Upper lobe of right lung (tissue), 1 donor: ENCODE data around the gene ADCY1. TPM values are rescaled to one million over a fixed set of nuclear protein-coding genes. Genes with fewer than 3 reads are reported as not detected.
A peak's percentile ranks its signal among the peaks of the same experiment; 100 is the strongest.

Experiments
- ATAC-seq: fragments of 200-7000 bp; cut with Tn5 transposase; one replicate; pipeline ENCODE4 v1.9.1; 2020; ENCODE audit warnings: mild to moderate bottlenecking, moderate library complexity
- DNase-seq: peaks from one replicate; pipeline ENCODE4 v3.0.0-alpha.2; 2020
- H3K27ac ChIP-seq: fragments of 200-600 bp; one replicate; pipeline ENCODE4 v1.8.0; 2022
- H3K27me3 ChIP-seq: fragments of 200-600 bp; one replicate; pipeline ENCODE4 v1.8.0; 2022; ENCODE audit warnings: mild to moderate bottlenecking
- H3K36me3 ChIP-seq: fragments of 200-600 bp; one replicate; pipeline ENCODE4 v1.8.0; 2022
- H3K4me1 ChIP-seq: fragments of 200-600 bp; one replicate; pipeline ENCODE4 v1.8.0; 2022
- H3K4me3 ChIP-seq: fragments of 200-600 bp; one replicate; pipeline ENCODE4 v1.8.0; 2022; ENCODE audit warnings: mild to moderate bottlenecking
- H3K9me3 ChIP-seq: fragments of 200-600 bp; one replicate; pipeline ENCODE4 v1.8.0; 2022
- intact Hi-C: fragments of 100-400 bp; cut with DNase I; formaldehyde crosslinking; loops from one replicate; pipeline ENCODE4 v1.11.0; 2022
- total RNA-seq: library from RNA; stranded (reverse); fragmentation: NEBNext Ultra II Directional; extraction: Animal tissue kit (Norgen Biotek cat#: 25700); gene quantifications from one replicate; pipeline ENCODE4 v1.2.1, GENCODE V29; 2021
- TF ChIP-seq, protein P1 (sequence below): fragments of 200-600 bp; IDR thresholded peaks from one replicate; pipeline ENCODE4 v1.8.0; 2022; ENCODE audit warnings: antibody characterized with exemption
- donor health status: DM: no; HTN: yes; CAD: no; lungs with severe emphysema.

ADCY1 gene
- total RNA-seq, 1 donor from 2014 or later = 3.9 TPM

DNA sequence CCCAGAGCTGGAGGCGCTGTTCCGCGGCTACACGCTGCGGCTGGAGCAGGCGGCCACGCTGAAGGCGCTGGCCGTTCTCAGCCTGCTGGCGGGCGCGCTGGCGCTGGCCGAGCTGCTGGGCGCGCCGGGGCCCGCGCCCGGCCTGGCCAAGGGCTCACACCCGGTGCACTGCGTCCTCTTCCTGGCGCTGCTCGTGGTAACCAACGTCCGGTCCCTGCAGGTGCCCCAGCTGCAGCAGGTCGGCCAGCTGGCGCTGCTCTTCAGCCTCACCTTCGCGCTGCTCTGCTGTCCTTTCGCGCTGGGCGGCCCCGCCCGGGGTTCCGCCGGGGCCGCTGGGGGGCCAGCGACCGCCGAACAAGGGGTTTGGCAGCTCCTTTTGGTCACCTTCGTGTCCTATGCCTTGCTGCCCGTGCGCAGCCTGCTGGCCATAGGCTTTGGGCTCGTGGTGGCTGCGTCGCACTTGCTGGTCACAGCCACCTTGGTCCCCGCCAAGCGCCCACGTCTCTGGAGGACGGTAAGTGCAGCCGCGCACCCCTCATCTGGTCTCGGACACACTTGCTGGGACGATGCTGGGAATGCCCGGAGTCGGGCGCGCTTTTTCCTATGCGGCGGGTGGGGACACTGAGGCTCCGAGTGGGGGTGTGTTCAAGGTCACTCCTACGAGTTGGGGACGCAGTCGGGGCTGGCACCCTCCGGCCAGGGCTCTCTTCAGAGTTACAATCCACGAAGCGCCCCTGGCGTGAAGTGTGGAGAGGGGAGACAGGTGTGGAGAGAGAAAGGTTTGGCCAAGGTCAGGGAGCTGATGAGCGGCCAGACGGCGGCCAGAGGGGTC, 717 bp downstream of the ADCY1 start:
- H3K4me3 ChIP-seq = peak overlapping the region; percentile 50
- H3K9me3 ChIP-seq = no peaks in the 10 kb centered on the region
- intact Hi-C loops = no loop called here
- ATAC-seq = peak; percentile 36
- no peak for DNase-seq
- peaks cover 36% of the 10 kb centered on the region for H3K27me3 ChIP-seq
- peaks cover 8% of the 10 kb centered on the region for H3K4me1 ChIP-seq
- TF ChIP-seq, protein P1, sequence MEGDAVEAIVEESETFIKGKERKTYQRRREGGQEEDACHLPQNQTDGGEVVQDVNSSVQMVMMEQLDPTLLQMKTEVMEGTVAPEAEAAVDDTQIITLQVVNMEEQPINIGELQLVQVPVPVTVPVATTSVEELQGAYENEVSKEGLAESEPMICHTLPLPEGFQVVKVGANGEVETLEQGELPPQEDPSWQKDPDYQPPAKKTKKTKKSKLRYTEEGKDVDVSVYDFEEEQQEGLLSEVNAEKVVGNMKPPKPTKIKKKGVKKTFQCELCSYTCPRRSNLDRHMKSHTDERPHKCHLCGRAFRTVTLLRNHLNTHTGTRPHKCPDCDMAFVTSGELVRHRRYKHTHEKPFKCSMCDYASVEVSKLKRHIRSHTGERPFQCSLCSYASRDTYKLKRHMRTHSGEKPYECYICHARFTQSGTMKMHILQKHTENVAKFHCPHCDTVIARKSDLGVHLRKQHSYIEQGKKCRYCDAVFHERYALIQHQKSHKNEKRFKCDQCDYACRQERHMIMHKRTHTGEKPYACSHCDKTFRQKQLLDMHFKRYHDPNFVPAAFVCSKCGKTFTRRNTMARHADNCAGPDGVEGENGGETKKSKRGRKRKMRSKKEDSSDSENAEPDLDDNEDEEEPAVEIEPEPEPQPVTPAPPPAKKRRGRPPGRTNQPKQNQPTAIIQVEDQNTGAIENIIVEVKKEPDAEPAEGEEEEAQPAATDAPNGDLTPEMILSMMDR = peak; percentile 7
- H3K27ac ChIP-seq = no peak overlapping the region
- H3K36me3 ChIP-seq = no peaks in the 10 kb centered on the region

GRCh38 chr7:45575501-45576248, 1.5 kb downstream of the ADCY1 start:
- intact Hi-C loops = no loop called here
- TF ChIP-seq, protein P1 = no peak
- peaks cover 36% of the 10 kb centered on the region for H3K27me3 ChIP-seq
- H3K9me3 ChIP-seq = no peaks in the 10 kb centered on the region
- H3K27ac ChIP-seq = no peak overlapping the region
- H3K4me3 ChIP-seq = peak overlapping the region; percentile 50
- peaks cover 8% of the 10 kb centered on the region for H3K4me1 ChIP-seq
- no peaks in the 10 kb centered on the region for H3K36me3 ChIP-seq
- DNase-seq (no peak), ATAC-seq (no peak)

GRCh38 chr7:45576249-45576929, 2.2 kb downstream of the ADCY1 start:
- no peak overlapping the region for H3K4me3 ChIP-seq
- intact Hi-C loops = no loop called here
- H3K27me3 ChIP-seq = peaks cover 36% of the 10 kb centered on the region
- DNase-seq (no peak), ATAC-seq (no peak)
- no peaks in the 10 kb centered on the region for H3K36me3 ChIP-seq
- H3K9me3 ChIP-seq = no peaks in the 10 kb centered on the region
- no peak overlapping the region for H3K27ac ChIP-seq
- TF ChIP-seq, protein P1 = no peak
- H3K4me1 ChIP-seq = peaks cover 8% of the 10 kb centered on the region

- Histone ChIP-seq H3K4me3 (no peak overlapping the region), H3K4me1 (peaks cover 8% of the 10 kb centered on the region), H3K27ac (no peak overlapping the region), H3K27me3 (peaks cover 36% of the 10 kb centered on the region), H3K36me3 (no peaks in the 10 kb centered on the region), H3K9me3 (no peaks in the 10 kb centered on the region)
- intact Hi-C loops = no loop called here
- ATAC-seq = no peak
- DNase-seq = no peak
- TF ChIP-seq, protein P1 = no peak
Observed at GRCh38 chr7:45578022-45578421, 3.9 kb downstream of the ADCY1 start.

DNA sequence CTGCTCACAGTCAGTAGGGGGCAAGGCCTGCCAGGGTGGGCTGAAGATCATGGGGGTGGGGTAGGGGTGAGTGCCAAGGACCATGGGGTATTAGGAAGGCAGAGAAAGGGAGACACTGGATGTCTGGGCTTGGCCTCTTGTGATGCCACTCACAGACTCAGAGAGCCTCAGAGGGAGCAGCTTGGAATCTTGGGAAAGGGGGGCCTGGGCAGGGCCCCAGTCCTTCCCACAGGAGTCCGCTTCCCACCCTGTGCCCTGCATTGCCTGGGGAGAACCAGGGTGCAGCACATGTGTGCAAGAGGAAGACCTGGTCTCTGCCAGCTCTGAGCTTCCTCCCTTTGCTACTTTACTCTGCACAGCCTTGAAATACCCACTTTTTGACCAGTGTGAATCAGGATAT, 4.3 kb downstream of the ADCY1 start:
- Histone ChIP-seq H3K9me3 (no peaks in the 10 kb centered on the region), H3K36me3 (no peaks in the 10 kb centered on the region), H3K27me3 (peaks cover 36% of the 10 kb centered on the region), H3K4me1 (peaks cover 8% of the 10 kb centered on the region), H3K4me3 (no peak overlapping the region), H3K27ac (no peak overlapping the region)
- TF ChIP-seq, protein P1 = no peak
- ATAC-seq (no peak), DNase-seq (no peak)
- intact Hi-C loops = no loop called here
